H1 (cell line): ENCODE results near the gene PRKD3. TPM values are rescaled to one million over a fixed set of nuclear protein-coding genes. Genes with fewer than 3 reads are reported as not detected.

Experiments used
- FOSL1 ChIP-seq: IDR thresholded peaks from 2 replicates; pipeline ENCODE4 v1.6.1; 2011; ENCODE audit warnings: mild to moderate bottlenecking, low read depth, low read length, moderate library complexity; ENCODE audit not compliant: insufficient read depth
- JUND ChIP-seq: IDR thresholded peaks from 2 replicates; pipeline ENCODE4 v1.6.1; 2011; ENCODE audit warnings: mild to moderate bottlenecking, improper control_type of control experiment, low read length
- MAFK ChIP-seq: IDR thresholded peaks from 2 replicates; pipeline ENCODE4 v1.6.1; 2012; ENCODE audit warnings: low read depth, mild to moderate bottlenecking, improper control_type of control experiment, low read length
- SP2 ChIP-seq: IDR thresholded peaks from 2 replicates; pipeline ENCODE4 v1.6.1; 2012; ENCODE audit warnings: mild to moderate bottlenecking, low read length, inconsistent platforms
- polyA plus RNA-seq, 7 experiments: library from polyadenylated mRNA; depleted of rRNA in 3 of 7; stranded (reverse) in 5 of 7; unstranded in 2 of 7; fragments of >200 nt in 5 of 7; fragments of 200-250 nt in 2 of 7; gene quantifications; 1 replicate in 5 of 7; 2 replicates in 1 of 7; 4 replicates in 1 of 7; pipeline versions ENCODE4 v1.2.1 to v1.2.3, GENCODE V29; 2011 to 2013; ENCODE audit warnings: missing spikeins in 2 of 7, mixed read lengths in 2 of 7
- total RNA-seq: library from RNA; stranded (reverse); fragmentation: NEBNext Ultra II Directional; extraction: Animal tissue kit (Norgen Biotek cat#: 25700); gene quantifications from 2 replicates; pipeline ENCODE4 v1.2.1, GENCODE V29; 2021

The PRKD3 gene
- total and polyA plus RNA-seq, 2 of the 8 experiments (the other 6 are each of a cell fraction or from before 2014, with no cell fraction given) = 12.0 to 63.3 TPM

- TF ChIP-seq MAFK = no peak
- no peak for TF ChIP-seq SP2
- TF ChIP-seq JUND = no peak
- no peak for TF ChIP-seq FOSL1
Observed at GRCh38 chr2:37354531-37354930, 29.9 kb upstream of the PRKD3 start (continued).
